ENCODE results near the gene MSMP.

MSMP gene

DNA sequence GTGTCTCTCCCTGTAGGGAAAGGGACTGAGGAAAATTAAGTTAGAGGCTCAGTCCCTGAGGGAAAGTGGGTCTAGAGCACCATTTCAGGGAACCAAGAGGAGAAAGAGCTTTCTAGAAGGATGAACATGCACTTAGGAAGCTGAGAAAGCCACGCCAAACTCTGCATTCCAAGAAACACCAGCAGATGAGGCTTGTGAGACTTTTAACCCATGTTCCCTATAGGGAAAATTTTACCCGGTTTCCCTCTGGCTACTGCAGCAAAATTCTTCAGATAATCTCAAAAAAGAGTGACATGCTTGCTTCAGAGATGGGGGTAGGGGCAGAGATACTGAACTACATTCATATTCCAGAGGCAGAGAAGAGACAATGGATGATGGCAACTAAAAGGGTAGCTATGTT, 30.6 kb downstream of the MSMP start:
- DNase-seq (ENCODE audit: low read depth in 2 of 2), result no peak

DNA sequence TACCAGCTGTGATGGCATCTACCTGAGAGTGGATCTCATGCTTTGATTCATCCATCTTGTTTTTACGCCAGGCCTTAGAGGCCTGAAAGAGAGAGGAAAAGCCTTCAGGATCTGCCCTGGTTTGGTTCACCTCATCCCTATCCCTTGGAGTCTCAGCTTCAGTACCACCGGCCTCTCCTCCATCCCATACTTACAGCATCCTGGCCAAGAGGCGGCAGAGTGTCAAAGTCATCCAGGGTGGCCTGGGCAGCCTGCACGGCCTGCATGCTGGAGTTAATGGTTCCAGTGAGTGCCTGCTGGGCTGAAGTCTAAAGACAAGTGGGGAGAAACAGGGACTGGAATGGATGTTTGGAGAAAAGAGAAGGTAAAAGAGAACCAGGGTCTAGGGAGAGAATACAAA, 34.5 kb downstream of the MSMP start:
- no peak for DNase-seq (ENCODE audit: low read depth in 2 of 2)

DNA sequence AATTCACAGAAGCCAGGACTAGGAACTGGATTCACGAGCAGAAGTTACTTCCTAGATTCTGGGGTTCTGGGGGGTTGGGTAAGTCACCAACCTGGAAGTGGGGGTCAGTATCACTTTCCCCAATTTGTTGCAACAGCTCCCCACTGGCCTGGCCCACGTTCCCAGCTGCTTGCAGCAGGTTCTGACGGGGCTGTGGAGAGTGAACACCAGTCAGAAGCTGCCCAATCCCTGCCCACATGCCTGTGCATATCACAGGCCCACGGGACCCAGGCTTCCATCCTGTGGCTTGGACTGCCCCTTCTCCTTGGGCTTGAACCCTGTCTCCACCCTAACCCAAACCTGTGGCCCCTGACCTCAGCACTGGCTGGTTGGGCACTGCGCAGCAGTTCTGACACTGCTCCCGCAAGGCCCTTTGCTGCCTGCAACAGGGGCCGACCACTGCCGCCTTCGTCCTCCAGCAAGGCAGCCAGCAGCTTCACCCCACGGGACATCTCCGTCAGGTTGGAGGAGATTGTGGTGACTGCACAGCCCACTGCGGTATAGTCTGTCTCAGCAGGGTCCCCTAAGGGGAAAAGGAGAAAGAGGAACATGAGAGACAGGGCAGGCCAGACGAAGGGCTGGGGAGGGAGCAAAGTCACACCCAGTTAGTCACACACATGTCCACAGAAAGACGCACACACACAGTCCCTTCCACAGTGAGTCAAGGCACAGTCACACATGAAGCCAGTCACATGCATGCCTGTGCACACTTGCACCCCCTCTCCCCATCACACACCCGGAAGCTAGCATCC, 35.2 kb downstream of the MSMP start:
- no peak for DNase-seq (ENCODE audit: low read depth in 2 of 2)

DNA sequence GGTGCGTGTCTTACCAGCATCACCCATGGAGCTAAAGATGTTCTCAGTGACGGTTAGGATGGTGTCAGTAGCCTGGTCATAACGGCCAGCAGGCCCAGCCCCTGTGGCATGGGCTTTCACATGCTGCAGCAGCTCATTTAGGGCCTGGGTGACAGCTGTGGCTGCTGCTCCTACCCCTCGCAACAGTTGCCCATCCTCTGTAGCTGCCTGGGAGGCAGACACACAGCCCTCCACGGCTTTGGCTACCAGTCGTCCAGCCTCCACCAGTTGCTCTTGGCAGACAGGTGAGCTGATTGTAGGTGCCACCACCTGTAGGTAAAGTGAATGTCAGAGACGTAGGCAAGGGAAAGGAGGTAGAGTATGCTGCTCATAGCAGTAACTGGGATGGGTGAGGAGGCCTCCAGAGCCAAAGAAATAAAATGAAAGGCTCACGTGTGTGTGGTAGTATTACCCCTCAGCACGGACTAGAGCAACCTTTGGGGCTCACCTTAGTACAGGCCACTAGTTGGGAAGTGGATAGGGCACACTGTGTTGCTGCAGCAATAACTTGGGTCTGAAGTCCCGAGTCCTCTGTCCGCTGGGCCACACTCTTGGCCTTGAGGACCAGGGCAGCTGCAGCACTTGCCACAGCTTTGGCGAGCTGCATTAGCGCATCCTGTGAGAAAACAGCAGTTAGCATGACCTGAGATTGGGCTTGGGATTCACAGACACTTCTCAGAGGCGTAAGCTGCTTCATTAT, 36.8 kb downstream of the MSMP start:
- DNase-seq (ENCODE audit: low read depth in 2 of 2), result no peak

DNA sequence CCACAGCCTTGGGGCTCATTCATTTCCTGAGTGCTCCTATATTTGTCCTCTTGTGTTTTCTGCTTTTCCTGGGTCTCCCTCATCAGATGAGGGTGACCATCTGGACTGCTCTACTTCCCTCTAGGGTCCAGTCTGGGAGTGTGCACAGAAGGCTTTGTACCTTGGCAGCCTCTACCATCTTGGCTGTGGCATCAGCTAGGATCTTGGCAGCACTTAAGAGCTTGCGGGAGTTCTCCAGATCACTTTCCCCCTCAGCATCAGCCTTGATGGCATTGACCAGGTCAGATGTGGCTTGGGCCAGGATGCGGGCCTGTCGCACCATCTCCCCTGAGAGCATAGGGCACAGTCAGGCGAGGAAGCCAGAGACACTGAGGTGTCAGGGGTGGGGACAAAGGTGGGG, 37.8 kb downstream of the MSMP start:
- no peak for DNase-seq (ENCODE audit: low read depth in 2 of 2)

DNA sequence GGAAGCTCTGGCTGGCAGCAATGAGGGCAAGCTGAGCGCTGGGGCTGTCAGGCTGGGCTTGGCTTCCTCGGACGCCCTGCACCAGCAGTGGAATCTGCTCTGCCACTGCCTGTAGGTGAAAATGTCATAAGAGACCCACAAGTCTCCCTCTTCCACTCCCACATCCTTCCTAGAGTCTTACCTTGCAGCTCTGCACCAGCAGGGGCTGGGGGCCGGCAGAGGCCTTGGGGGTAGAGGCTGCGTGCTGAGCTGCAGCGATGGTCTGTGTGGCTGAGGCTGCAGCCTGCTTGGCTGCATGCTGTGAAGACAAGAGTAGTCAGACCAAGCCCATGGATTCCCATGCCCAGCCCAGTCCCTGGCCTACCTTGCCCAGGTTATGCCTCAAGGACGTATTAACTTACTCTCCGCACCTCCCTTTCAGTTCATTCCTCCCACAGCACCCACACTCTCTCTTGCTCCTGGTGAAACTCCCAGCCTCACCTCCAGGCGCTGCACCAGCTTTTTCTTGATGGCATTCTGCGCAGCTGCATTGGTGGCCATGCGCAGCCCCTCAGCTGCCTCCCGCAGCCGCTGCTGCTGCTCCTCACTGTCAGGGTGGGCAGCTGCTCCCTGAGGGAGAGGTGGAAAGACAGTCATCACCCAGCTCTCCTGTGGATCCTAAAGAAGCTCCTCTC, 39.4 kb downstream of the MSMP start:
- DNase-seq (ENCODE audit: low read depth in 2 of 2), result no peak

DNA sequence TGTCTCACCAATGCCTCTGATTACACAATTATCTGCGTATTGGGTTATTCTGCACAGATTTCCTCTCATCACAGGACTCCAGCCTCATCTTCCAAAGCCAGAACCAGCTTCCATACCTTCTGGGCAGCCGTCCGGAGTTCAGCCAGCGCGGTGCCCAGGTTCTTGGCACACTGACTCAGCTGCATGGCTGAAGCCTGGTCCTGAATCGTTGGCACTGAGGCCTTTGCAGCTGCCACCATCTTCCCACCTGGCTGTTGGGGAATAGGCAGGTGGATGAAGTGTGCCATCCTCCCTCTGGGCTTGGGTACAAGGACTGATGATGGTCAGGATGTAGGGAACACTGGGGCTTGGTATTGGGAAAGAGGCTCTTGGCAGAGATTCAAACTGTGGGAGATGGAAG, 40.0 kb downstream of the MSMP start:
- DNase-seq (ENCODE audit: low read depth in 2 of 2), result no peak

DNA sequence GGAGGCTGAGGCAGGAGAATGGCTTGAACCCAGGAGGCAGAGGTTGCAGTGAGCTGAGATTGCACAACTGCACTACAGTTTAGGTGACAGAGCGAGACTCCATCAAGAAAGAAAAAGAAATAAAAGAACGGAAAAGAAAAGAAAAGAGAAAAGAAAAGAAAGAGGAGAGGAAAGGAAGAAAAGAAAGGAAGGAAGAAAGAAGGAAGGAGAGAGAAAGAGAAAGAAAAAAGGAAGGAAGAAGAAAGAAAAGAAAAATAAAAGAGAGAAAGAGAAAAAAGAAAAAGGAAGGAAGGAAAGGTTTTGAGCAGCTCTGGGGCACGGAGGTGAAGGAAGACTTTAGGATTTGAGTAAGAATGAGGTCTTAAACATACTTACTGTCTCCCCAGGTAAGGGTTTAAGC, 40.5 kb downstream of the MSMP start:
- no peak for DNase-seq (ENCODE audit: low read depth in 2 of 2)

DNA sequence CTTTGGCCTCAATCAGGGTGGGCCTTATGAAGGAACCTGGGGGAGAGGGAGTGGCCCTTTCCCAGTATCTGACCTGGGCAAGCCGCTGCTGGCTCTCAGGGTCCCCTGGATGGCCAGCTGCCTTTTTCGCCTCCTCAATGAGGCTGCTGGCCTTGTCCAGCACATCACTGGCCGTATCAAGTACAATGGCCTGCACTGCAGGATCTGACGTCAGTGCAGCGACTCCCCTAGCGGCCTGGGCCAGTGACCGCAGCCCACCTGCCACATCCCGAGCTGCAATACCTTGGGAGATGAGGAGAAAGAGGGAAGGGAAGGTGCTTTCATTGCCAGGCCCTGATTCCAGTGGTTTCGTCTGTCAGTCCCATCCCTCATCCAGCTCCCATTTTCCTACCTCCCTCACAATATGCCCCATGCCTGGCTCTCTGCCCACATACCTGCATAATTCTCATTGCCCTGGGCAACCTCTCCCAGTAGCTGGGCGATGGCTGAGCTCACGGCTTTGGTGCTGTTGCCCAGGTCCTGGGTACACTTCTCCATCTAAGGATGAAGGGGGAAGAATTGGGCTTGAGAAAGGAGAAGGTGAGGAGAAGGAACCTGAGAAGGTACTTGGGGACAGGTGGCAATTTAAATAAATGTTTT, 41.2 kb downstream of the MSMP start:
- DNase-seq (ENCODE audit: low read depth in 2 of 2), result no peak

DNA sequence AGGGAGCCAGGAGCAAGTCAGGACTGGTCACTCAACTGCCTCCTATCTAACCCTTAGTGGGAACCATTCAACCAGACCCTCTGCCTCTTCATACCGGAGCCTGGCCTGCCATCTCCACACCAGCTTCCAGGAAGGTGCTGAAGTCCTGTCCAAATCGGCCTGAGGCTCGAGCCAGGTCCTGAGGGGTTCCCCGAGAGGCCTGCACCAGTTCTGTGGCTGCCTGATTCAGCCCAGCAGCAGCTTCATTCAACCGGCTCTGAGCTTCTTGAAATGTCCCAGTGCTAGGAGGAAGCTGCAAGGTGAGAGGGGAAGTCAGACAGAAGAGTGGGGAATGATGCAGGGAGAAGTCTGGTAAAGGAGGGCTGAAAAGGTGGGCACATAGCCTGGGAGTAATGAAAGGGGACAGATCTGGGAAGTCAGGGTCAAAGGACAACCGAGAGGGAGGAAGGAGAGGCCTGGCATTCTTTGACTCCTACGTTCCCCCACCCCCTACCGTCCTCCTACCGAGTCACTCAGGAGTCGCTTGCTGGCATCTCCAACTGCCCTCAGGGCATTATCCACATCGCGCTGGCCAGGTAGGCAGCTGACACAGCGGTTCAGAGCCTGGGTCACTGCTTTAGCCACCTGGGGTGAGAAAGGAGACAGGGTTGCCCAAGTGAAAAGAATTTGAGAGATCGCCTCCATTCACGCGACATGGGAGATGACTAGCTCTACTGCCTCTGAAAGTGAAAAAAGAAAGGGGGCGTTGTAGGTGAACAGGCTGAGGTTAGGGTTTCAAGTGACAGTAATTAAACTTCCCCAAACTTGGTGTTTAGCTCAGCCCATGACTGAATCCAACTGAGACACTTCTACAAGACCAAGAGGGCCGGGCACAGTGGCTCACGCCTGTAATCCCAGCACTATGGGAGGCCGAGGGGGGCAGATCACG, 42.3 kb downstream of the MSMP start:
- no peak for DNase-seq (ENCODE audit: low read depth in 2 of 2)

DNA sequence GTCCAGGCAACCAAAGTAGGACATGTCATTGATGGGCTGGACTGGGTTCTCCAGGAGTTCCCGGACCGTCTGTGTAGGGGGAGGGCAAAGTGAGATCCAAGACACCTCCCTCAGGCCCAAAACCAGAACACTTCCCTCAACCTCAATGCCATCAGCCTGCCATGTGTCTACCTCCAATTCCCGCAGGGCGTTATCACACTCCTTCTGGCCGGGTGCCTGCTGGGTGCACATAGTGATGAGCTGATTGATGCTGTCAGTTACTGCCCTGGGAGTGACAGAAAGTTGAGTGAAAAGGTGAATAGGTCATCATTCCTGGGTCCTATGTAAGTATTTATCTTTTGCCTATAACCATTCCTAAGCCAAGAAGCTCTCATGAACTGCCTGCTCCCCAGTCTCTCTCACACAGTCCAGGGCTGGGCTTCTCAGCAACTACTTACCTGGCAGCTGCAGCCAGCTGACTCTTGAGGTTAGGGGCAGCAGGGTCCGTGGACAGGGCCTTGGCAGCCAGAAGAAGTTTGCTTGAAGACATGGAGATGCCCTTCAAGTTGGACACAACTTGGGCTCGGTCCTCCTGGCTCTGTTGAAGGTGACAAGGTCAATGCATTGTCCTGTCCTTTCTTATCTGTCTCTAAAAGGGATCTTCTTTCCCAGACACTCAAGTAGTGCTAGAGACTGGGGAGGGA, 43.1 kb downstream of the MSMP start:
- DNase-seq (ENCODE audit: low read depth in 2 of 2), result no peak

DNA sequence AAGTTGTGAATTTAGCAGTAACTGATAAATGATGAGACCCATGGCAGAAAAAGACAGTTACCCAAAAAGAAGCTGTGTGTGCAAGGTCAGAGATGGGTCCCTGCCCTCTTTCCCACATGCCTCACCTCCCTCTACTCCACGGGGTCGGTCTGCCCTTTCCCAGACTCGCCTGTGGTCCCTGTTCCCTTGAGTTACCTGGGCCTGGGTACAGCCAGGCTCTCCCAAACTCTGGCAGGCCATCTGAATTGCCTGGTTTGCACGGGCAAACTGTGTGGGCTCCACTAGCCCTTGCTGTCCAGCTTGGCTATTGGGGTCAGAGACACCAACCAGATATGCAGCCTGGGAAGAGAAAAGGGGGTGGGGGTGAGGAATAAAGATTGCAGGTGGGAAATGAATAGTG, 45.9 kb downstream of the MSMP start:
- no peak for DNase-seq (ENCODE audit: low read depth in 2 of 2)

DNA sequence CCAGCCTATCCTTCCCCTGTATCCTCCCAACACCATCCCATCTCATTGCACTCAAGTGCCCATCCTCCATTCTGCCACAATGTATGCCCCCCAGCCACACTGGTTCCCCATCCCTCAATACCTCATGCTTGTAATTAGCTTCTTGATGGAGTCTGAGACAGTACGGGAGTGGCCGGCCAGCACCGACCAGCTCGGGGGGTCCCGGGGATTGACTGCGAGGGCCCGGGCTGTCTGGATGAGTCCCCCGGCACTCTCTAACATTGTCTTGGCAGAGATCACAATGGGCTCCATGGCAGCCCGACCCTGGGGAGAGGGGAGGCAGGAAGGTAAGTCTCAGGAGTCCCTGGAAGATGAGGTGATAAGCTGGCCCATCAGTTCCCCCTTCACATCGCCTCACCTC, 47.1 kb downstream of the MSMP start:
- DNase-seq (ENCODE audit: low read depth in 2 of 2), result no peak

DNA sequence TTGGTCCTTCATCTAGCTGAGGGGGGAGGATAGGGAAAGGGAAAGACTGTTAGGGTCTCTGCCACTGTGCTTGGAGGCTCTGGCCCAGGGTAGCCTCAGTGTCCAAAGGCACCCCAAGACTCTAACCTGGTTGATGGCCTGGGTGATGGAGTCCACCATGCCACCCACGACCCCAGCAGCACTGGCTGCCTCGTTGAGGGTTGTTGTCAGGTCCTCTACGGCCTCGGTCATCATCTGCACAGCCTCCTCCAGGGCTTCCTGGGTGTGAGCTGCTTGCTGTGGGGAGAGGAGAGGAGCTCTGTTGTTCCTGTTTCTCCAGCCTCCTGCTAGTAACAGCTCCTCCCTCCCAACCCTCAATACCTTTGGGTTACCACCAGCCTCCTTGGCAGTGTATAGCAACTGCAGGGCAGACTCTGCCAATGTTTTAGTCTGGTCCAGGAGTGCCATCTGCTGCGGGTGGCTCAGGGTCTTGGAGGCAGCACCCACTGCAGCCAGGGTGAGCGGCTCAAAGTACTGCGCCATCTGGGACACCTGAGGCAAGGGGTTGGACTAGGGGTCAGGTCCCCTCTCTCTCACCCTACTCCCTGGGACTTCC, 48.1 kb downstream of the MSMP start:
- no peak for DNase-seq (ENCODE audit: low read depth in 2 of 2)

DNA sequence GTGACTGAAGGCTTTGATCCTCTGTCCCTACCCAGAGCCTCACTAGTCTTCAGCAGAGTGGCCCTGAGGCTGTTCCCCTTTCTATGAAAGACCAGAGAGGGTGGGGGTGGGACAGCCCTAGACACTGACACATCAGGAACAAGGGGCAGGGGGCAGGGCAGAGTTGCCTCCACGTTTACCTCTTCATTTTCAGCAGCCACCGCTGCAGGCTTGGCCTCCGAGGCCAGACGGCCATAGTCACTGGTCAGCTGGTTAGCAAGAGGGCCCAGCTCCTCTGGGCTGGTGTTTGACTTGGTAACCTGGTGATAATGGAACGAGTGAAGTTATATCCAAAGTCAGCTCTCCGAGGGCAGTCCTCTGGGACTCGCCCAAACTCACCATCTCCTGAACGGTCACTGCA, 48.7 kb downstream of the MSMP start:
- DNase-seq (ENCODE audit: low read depth in 2 of 2), result no peak

DNA sequence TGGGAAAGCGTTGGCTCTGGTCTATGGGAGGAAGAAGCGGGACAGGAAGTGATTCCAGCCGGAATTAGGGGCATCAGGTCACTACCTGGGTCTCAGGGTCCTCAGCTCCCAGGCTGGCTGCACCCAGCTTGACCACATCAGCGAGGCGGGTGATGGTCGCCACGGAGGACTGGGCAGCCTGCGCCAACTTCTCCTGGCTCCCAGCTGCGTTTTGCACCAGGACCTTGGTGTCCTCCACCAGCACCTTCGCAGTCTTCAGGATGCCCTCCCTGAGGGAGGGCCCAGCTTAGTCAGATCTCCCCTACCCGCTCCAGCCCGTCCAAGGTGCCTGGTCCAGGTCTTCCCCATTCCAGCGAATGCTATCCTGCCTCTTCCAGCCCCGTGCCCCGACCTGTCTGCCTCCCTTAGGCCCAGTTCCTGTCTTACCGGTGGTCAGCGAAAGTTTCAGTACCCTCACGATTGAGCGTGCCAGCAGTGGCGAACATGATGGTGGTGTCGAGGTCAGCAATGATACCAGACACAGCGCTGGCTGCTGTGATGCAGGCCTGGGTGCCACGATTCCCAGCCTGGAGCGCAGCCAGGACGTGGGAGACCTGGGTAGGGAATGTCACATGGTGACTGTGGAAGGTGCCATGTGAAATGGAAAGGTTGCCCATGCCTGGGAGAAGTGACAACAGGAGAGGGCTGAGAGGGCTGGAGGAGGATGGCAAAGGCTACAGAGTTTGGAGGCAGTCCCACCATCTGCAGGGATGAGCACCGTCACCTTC, 50.0 kb downstream of the MSMP start:
- no peak for DNase-seq (ENCODE audit: low read depth in 2 of 2)
